Hypothalamus (tissue), 51 donors: ENCODE results near the gene PHIP.
A peak's percentile ranks its signal among the peaks of the same experiment; 100 is the strongest.

Experiments
- DNase-seq, 51 donors: peaks; one replicate each; lab custom pipeline; 2025; lab: John Stamatoyannopoulos, UW

The PHIP gene

GRCh38 chr6:79028641-79029314 is 49.3 kb downstream of the PHIP start:
- no peak for DNase-seq

GRCh38 chr6:79011940-79012339 is 66.1 kb downstream of the PHIP start:
- DNase-seq = no peak

GRCh38 chr6:79010422-79010821 is 67.6 kb downstream of the PHIP start:
- no peak for DNase-seq

- no peak for DNase-seq
Measured at GRCh38 chr6:79009819-79010218, 68.2 kb downstream of the PHIP start.

DNA sequence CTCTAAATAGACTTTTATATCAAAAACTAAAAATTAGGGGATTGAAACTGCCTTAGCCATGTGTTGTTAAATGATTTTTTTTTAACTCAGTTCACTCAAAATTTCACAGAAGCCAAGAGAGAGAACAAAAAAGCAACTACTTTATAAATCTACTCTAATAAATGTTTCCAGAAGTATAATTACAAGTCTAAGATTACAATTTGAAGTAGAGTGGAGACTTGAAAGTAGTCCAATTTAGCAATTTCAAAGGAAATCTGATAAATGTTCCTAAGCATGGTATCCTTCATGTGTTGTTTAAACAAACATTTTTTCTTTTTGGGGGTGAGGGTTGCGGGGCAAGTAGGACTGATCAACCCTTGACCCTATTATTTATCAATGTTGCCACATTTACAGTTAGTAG is 72.6 kb downstream of the PHIP start:
- no peak for DNase-seq

- no peak for DNase-seq
Measured at GRCh38 chr6:79005024-79005423, 73.0 kb downstream of the PHIP start.

- no peak for DNase-seq
Measured at GRCh38 chr6:79004239-79004638, 73.8 kb downstream of the PHIP start.

DNA sequence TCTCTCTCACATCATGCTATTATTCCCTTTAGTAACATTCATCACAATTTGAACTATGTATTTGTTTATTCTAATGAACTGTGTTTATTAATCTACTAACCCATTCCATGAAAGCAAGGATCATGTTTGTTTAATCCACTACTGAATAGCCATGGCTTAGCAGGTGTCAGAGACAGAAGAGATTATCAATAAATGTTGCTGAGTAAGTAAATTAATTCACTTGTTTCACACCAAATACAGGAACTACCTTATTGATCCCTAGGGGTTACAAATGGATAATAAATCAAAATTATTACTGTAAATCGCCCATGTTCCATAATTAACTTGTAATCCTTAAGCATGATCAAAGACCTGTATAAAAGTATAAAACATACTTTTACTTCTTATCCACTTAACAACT is 76.6 kb downstream of the PHIP start:
- DNase-seq = no peak

GRCh38 chr6:78999737-79000136 is 78.3 kb downstream of the PHIP start:
- no peak for DNase-seq

- DNase-seq = no peak
Measured at GRCh38 chr6:78995946-78996345, 82.1 kb downstream of the PHIP start.

- DNase-seq = no peak
Measured at GRCh38 chr6:78995346-78995745, 82.7 kb downstream of the PHIP start.

DNA sequence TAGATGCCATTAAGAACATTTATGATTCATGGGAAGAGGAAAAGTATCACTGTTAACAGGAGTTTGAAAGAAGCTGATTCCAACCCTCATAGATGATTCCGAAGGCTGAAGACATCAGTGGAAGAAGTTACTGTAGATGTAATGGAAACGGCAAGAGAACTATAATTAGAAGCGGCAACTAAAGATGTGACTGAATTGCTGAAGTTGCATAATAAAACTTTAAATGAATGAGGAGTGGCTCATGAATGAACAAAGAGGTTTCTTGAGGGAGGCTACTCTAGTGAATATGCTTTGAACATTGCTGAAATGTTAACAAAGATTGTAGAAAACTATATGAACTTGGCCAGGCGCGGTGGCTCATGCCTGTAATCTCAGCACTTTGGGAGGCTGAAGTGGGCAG is 84.1 kb downstream of the PHIP start:
- DNase-seq = no peak

DNA sequence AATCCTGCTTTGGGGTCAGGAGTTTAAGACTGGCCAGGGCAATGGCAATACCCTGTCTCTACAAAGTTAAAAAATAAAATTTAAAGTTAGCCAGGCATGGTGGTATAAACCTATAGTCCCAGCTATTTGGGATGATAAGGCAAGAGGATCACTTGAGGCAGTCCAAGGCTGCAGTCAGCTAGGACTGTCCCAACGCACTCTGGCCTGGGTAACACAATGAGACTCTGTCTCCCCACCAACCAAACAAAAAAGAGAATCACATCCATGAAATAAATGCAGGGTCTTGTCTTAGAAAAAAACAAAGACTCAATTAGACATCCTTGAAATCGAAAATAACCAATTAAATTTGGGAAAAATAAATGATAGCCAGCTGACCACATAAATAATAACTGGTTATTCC is 88.9 kb downstream of the PHIP start:
- DNase-seq = peak in 8 of 51 donors; percentile 0 to 10 (median 2)

- no peak for DNase-seq
Measured at GRCh38 chr6:78986161-78986560, 91.9 kb downstream of the PHIP start.

DNA sequence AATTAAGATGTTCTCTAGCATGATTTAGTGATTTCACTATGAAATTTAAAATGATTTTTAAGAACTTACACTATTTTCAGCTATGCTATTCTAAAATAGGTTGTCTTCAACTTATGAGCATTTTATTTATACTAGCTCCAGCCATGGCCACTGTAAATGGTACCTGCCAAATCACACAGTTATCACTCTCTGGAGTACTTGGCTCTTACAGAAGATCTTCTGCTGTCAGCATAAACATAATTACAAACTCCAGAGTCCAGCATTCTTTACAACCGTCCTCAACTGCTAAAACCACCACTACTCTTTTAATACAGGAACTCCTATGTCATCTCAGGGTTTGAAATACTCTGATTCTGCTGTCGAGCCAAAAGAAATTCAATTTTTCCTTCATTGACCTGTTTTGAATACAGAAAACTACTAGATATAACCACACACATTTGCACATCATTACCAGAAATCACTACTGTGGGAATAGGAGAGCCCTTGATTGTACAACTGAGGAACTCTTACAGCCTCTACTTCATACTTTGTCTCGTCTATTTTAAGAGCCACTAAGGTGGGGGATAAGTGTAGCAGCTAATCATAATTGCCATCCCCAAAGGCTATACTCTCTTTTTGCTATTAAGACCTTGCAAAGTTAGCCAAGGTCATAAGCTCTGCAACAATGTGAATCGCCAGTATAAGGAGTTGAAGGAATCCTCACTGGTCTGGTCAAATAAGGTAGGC is 93.7 kb downstream of the PHIP start:
- no peak for DNase-seq

DNA sequence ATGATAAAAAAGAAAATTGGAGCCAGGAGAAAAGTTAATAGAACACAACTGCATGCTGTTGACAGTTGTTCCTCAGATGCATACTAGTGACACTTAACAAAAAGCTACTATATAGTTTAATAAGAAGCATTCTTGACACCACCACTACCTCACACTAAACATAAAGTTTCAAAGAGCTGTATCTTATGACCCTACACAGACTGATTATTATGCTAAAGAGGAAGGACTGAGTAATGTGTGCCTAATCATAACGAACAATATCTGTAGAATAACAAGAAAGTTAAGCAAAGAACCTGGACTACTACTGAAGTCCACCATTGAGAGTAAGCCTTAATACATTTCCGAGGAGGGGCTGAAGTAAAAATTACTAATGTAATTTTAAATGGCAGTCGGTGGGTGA is 110.9 kb downstream of the PHIP start:
- DNase-seq = no peak

DNA sequence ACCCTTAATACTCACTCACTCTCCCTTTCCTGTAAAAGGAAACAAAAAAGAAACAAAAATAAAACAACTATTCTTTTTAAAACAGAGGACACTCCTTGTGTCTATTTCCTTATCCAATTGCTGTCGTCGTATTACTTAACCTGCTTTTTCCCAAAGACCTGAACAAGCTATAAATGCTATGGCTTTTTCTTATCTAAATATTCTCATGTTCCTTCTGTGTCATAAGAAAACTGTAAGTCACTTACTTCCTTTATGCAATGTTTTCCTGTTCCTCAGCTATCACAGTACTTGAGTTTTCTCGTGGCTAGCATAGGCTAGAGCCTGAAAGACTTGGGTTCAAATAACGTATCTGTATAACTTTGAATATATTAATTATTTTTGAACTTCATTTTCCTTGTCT is 111.5 kb downstream of the PHIP start:
- DNase-seq = no peak

GRCh38 chr6:78962448-78962847 is 115.6 kb downstream of the PHIP start:
- DNase-seq = no peak

GRCh38 chr6:78954740-78955139 is 123.3 kb downstream of the PHIP start:
- no peak for DNase-seq

DNA sequence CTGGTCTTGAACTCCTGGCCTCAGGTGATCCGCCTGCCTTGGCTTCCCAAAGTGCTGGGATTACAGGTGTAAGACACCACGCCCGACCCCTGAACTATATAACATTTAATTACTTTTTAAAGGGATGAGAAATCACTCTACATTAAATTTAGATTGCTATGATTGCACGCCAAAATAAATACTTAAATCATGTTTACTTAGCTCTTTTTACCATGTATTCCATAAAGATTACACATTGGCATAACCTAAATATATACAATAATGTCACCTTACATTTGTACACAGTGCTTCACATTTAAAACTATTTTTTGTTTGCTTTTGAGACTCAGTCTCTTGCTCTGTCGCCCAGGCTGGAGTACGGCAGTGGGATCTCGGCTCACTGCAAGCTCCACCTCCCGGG is 124.3 kb downstream of the PHIP start:
- DNase-seq = no peak

DNA sequence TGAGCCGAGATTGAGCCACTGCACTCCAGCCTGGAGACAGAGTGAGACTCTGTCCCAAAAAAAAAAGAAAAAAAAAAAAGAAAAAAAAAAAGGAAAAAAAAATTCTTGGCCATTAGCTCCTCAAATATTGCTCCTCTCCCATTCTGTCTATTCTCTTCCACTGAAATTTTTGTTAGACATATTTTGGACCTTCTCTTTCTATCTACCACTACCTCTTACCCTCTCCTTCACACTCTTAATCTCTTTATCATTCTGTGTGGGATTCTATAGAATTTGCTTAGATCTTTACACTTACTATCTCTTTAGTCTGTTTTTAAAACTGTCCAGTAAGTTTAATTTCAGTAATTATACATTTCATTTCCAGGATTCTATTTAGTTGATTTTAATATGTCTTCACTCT is 125.7 kb downstream of the PHIP start:
- DNase-seq = no peak

DNA sequence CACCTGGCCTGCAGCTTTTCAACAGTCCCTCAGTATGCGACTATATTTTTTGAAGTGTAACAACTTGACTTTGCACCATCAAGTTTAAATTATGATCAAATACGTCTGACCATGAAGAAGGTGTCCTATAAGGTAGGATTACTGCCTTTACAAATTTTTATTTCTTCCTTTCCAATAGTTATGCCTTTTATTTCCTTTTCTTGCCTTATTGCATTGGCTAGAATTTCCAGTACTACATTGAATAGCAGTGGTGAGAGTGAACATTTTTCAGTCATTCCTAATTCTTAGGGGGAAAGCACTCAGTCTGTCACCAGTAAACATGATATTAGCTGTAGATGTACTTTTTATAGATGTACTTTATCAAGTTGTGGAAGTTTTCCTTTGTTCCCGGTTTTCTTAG is 129.3 kb downstream of the PHIP start:
- no peak for DNase-seq

DNA sequence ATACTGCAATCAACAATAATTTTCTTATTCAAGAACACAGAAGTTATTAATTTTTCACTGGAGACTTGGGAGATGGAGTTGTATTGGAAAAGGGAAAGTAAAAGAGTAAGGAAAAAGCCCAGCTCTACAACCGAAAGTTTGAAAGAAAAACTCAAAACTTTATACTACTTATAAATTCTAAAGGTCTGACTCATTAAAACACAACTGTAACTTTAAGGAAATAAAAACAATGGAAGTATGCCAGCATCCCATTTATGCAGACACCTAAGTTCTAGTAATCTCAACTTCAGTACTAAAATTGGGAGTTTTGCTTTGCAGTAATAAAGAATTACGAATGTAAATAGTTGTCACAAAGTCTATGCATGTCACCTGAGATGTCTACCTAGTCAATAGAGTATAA is 130.1 kb downstream of the PHIP start:
- no peak for DNase-seq
